ENCODE results near the gene TRPC3. TPM values are rescaled to one million over a fixed set of nuclear protein-coding genes. Genes with fewer than 3 reads are reported as not detected.
"Not testable (repeated sequence)": the region's sequence is repeated elsewhere in the genome, so short reads cannot be mapped to it uniquely, and the experiment has no call there.

The TRPC3 gene
- polyA plus RNA-seq, 1 donor from 2014 or later = 6.9 TPM

- Histone ChIP-seq H3K27me3 (ENCODE audit: insufficient read depth, low read depth, low read length) (no peaks in the 10 kb centered on the region), H2AFZ (ENCODE audit: low read depth, low read length) (no peak overlapping the region), H3K27ac (ENCODE audit: low read length) (no peak overlapping the region), H3K4me3 (ENCODE audit: low read length) (no peak overlapping the region), H3K9me2 (ENCODE audit: insufficient read depth, low read length) (no peaks in the 10 kb centered on the region), H4K20me1 (ENCODE audit: insufficient read depth) (no peaks in the 10 kb centered on the region), H3K36me3 (ENCODE audit: insufficient read depth, low read length) (no peaks in the 10 kb centered on the region), H3K79me2 (replicated peaks; ENCODE audit: insufficient read depth, low read length) (no peaks in the 10 kb centered on the region), H3F3A (ENCODE audit: insufficient read depth, low read length, poor library complexity, severe bottlenecking) (no peaks in the 10 kb centered on the region), H3K4me2 (ENCODE audit: low read length) (no peak overlapping the region), H3K9me3 (ENCODE audit: low read length) (no peaks in the 10 kb centered on the region), H3K9ac (ENCODE audit: low read length) (no peak overlapping the region)
- TF ChIP-seq, protein P1, sequence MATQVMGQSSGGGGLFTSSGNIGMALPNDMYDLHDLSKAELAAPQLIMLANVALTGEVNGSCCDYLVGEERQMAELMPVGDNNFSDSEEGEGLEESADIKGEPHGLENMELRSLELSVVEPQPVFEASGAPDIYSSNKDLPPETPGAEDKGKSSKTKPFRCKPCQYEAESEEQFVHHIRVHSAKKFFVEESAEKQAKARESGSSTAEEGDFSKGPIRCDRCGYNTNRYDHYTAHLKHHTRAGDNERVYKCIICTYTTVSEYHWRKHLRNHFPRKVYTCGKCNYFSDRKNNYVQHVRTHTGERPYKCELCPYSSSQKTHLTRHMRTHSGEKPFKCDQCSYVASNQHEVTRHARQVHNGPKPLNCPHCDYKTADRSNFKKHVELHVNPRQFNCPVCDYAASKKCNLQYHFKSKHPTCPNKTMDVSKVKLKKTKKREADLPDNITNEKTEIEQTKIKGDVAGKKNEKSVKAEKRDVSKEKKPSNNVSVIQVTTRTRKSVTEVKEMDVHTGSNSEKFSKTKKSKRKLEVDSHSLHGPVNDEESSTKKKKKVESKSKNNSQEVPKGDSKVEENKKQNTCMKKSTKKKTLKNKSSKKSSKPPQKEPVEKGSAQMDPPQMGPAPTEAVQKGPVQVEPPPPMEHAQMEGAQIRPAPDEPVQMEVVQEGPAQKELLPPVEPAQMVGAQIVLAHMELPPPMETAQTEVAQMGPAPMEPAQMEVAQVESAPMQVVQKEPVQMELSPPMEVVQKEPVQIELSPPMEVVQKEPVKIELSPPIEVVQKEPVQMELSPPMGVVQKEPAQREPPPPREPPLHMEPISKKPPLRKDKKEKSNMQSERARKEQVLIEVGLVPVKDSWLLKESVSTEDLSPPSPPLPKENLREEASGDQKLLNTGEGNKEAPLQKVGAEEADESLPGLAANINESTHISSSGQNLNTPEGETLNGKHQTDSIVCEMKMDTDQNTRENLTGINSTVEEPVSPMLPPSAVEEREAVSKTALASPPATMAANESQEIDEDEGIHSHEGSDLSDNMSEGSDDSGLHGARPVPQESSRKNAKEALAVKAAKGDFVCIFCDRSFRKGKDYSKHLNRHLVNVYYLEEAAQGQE (IDR thresholded peaks at IDR 0.05; ENCODE audit: borderline replicate concordance) = no peak
- no peak for TF ChIP-seq RAD21 (conservative IDR thresholded peaks at IDR 0.05)
- no peak for TF ChIP-seq EP300 (conservative IDR thresholded peaks at IDR 0.05; ENCODE audit: poor library complexity, severe bottlenecking)
- TF ChIP-seq TAF1 (IDR thresholded peaks at IDR 0.05; ENCODE audit: low read depth) = no peak
- no peak for TF ChIP-seq MXI1 (conservative IDR thresholded peaks at IDR 0.05; ENCODE audit: poor library complexity, severe bottlenecking)
- TF ChIP-seq POLR2AphosphoS5 (IDR thresholded peaks at IDR 0.05) = no peak
- TF ChIP-seq SMC3 (conservative IDR thresholded peaks at IDR 0.05; ENCODE audit: poor library complexity) = no peak
- TF ChIP-seq EZH2 (IDR thresholded peaks at IDR 0.05; ENCODE audit: borderline replicate concordance, insufficient read depth, low read length, poor library complexity, severe bottlenecking) = no peak
- no peak for TF ChIP-seq CTCF (IDR thresholded peaks at IDR 0.05; ENCODE audit: poor library complexity, severe bottlenecking)
Observed at GRCh38 chr4:121930304-121930703, 21.6 kb downstream of the TRPC3 start.

DNA sequence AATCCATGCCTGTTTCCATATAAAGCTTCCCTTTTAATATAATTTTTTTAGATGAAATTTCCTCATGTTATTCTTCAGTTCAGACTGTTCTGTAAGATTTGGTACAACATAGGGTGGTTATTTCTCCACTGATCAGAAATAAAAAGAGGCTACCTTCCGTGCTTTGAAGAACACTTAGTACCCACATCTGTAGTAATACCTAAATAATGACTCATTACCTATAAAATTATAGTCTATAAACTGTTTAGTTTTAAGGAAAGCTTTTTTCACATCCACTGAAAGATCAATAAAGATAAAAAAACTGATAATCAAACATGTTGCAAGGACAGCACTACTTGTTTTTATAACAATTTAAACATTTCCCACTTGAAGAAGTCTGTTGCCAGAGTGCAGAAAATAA lies 23.9 kb downstream of the TRPC3 start:
- Histone ChIP-seq H3K36me3 (ENCODE audit: insufficient read depth, low read length) (no peaks in the 10 kb centered on the region), H2AFZ (ENCODE audit: low read depth, low read length) (no peak overlapping the region), H3K4me2 (ENCODE audit: low read length) (no peak overlapping the region), H3K27ac (ENCODE audit: low read length) (no peak overlapping the region), H3F3A (ENCODE audit: insufficient read depth, low read length, poor library complexity, severe bottlenecking) (no peaks in the 10 kb centered on the region), H4K20me1 (ENCODE audit: insufficient read depth) (no peaks in the 10 kb centered on the region), H3K27me3 (ENCODE audit: insufficient read depth, low read depth, low read length) (no peaks in the 10 kb centered on the region), H3K9me3 (ENCODE audit: low read length) (no peaks in the 10 kb centered on the region), H3K79me2 (replicated peaks; ENCODE audit: insufficient read depth, low read length) (no peaks in the 10 kb centered on the region), H3K9me2 (ENCODE audit: insufficient read depth, low read length) (no peaks in the 10 kb centered on the region), H3K4me3 (ENCODE audit: low read length) (no peak overlapping the region), H3K9ac (ENCODE audit: low read length) (no peak overlapping the region)
- TF ChIP-seq POLR2AphosphoS5 (IDR thresholded peaks at IDR 0.05) (no peak), SMC3 (conservative IDR thresholded peaks at IDR 0.05; ENCODE audit: poor library complexity) (no peak), MXI1 (conservative IDR thresholded peaks at IDR 0.05; ENCODE audit: poor library complexity, severe bottlenecking) (no peak), EZH2 (IDR thresholded peaks at IDR 0.05; ENCODE audit: borderline replicate concordance, insufficient read depth, low read length, poor library complexity, severe bottlenecking) (no peak), TAF1 (IDR thresholded peaks at IDR 0.05; ENCODE audit: low read depth) (no peak), RAD21 (conservative IDR thresholded peaks at IDR 0.05) (no peak), EP300 (conservative IDR thresholded peaks at IDR 0.05; ENCODE audit: poor library complexity, severe bottlenecking) (no peak), CTCF (IDR thresholded peaks at IDR 0.05; ENCODE audit: poor library complexity, severe bottlenecking) (no peak)
- TF ChIP-seq, protein P1 (IDR thresholded peaks at IDR 0.05; ENCODE audit: borderline replicate concordance) = no peak

- not testable (repeated sequence) for H2AFZ ChIP-seq (ENCODE audit: low read depth, low read length); H3K4me2 ChIP-seq (ENCODE audit: low read length); H3K9ac ChIP-seq (ENCODE audit: low read length); H4K20me1 ChIP-seq (ENCODE audit: insufficient read depth); H3K27ac ChIP-seq (ENCODE audit: low read length); H3K9me2 ChIP-seq (ENCODE audit: insufficient read depth, low read length); H3F3A ChIP-seq (ENCODE audit: insufficient read depth, low read length, poor library complexity, severe bottlenecking); H3K9me3 ChIP-seq (ENCODE audit: low read length); H3K79me2 ChIP-seq (replicated peaks; ENCODE audit: insufficient read depth, low read length); H3K27me3 ChIP-seq (ENCODE audit: insufficient read depth, low read depth, low read length); H3K36me3 ChIP-seq (ENCODE audit: insufficient read depth, low read length); H3K4me3 ChIP-seq (ENCODE audit: low read length)
Observed at GRCh38 chr4:121926490-121926889, 25.4 kb downstream of the TRPC3 start.

Measured in neural cell (in vitro differentiated cells).